GM18907 (cell line): ENCODE data around the gene WNT10A.
"Not testable (repeated sequence)": the region's sequence is repeated elsewhere in the genome, so short reads cannot be mapped to it uniquely, and the experiment has no call there.

Experiments
- ATAC-seq: cut with Tn5 transposase; IDR thresholded peaks from one replicate; pipeline ENCODE4 v1.9.1; 2021; ENCODE audit warnings: mild to moderate bottlenecking, moderate library complexity; ENCODE audit not compliant: unreplicated experiment

The WNT10A gene

DNA sequence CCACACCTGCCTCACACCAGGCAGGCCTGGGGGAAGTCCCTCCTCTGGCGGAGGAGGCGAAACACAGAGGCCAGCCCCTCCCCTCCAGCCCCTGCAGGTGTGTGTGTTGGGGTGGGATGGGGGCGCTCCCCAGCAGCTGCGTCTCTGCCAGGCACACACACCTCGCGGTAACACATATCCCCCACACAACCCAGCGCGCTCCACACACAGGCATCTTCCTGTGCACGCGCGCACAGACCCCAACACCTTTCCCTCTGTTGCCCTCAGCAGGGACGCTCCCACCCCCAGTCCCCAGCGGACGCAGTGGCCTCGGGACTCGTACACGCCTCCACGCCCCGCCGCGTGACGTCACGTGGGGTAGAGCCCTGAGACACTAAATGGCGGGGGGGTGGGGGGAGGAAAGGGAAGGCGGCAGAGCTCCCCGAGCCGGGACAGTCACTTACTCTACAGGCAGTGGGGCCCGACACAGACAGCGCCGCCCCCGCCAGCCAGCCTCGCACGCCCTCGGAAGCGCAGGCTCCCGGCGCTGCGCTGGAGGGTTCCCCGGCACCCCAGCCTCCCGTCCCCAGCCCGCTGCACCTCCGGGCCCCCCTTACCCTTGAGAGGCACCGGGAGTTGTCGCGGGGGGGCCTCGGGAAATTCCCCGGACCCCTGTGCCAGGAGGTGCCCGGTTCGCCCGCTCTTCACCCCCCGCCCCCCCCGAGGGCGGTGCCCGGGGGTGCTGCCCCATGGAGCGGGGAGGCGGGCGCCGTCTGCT lies at the start of gene WNT10A:
TSS of gene WNT10A (plus strand) at position 751 of the 757 bp plus-strand sequence. CDS start 144 bp downstream, outside the sequence.
- peak; percentile 74 for ATAC-seq

DNA sequence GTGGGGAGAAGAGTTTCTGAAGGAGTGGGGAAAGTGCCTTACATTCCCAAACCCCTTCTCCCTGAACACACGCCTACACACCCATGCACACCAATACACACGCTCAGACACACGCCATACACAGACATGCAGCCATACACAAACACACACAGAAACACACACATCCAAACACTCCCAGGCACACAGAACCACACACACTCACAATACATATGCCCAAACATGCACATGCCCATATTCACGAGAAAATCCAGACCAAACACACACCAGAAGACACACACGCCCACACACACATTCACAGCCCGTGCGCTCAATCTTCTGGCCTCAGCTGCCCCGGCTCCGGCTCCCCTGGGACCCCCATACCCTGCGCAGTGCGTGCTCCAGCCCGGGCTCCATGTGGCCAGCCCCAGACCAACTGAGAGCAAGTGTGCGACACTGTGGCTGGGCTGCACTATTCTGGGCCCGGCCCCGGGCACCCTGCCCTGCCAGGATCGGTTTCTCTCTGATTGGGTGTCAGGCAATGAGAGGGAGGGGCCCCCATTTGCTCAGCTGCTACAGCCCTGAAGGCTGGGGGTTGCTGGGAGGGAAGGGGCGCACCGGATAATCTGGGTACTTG lies 49.2 kb upstream of the WNT10A start, which contains the start of gene PRKAG3:
TSS of gene PRKAG3 (minus strand) at position 426 of the 613 bp plus-strand sequence.
- no peak for ATAC-seq

DNA sequence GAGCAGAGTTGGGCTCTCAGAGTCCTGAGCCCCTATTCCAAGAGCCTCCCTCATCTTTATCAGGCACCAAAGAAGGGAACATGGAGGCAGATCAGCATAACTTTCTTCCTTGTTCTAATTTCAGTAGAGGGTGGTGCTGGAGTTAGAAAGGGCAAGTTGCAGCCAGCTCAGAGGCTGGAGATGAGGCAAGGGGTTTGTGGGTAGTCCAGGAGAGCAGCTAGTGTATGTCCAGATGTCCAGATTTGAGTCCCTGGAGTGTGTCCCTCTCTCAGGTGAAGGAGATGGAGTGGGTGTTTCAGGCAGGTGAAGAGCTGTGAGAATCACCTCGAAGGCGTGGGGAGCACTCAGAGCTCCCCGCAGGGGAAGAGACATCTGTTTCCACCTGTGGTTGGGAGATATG lies 48.6 kb upstream of the WNT10A start:
- ATAC-seq, result no peak

DNA sequence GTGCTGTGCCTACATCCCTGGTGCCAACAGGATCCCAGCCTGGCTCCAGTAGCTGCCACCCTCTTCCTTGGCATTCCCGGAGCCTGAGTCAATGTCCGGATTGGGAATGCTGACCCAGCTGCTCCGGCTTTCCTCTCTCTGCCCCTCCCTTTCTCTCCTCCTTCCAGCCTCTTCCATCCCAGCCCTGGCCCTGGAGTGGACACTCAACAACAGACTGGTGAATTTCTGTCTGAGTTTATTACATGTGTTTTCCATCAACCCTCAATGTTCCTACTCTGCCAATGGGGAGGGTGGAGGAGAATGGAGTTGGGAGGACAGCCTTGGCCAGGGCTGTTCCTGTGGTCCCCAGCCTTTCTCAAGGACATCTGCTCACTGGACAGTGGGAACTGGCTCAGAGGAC lies 48.1 kb upstream of the WNT10A start:
- no peak for ATAC-seq

DNA sequence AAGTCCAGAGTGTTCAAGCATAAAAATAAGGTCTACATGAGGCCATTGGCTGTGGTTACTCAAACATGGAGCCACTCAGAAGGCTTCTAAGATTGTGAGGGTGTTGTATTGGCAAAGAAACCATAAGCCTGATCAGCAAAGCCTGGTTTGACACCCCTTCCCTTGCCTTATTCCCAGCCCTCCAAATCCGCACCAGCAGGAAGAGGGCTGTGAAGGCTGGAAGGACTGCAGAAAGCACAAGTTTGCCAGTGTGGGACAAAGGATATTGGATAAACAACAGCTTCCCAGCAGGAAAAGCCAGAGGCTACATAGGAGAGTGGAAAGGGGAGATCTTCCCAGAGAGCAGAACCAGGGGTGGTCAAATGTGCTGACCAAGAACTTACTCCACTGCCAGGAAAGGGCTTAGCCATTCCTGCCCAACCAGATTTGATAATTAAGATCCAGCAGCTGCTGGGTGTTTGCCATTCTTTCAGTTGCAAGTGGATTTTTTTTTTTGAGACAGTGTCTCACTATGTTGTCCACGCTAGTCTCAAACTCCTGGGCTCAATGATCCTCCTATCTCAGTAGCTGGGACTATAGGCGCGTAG lies 47.5 kb upstream of the WNT10A start:
- ATAC-seq, result no peak

DNA sequence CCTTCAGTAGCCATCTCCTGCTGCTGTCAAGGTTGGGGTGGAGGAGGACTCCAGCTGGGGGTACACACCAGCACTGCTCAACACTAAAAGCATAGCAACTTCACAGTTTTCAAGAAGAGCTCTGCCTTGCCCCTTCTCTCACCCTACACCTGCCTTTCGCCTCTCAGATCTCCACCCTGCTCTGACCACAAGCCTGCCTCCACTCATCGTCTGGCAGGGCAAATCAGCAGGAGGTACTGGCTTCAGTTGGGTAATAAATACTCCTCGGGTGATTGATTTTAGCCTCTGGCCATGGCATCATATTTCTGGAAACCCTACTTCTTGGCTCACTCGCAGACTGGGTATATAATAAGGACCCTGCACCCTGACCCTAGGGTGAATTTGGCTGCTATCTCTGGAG lies 46.0 kb upstream of the WNT10A start:
- no peak for ATAC-seq

DNA sequence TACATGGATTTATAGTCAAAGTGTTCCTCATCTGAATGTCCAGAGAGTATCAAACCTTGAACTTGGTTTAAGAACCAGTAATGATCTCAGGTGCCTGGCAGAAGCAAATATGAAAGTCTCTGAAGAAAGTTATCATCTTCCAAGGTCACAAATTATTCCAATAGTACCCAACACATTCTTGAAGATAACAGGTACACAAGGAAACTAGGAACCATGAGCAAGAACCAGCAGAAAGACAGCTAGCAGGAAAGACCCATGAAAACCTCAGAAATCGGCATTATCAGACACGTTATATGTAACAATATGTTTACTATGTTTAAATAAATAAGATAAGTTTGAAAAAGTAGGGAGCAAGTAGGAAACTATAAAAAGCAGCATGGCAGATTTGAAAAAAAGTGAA lies 43.2 kb upstream of the WNT10A start:
- ATAC-seq, result no peak

DNA sequence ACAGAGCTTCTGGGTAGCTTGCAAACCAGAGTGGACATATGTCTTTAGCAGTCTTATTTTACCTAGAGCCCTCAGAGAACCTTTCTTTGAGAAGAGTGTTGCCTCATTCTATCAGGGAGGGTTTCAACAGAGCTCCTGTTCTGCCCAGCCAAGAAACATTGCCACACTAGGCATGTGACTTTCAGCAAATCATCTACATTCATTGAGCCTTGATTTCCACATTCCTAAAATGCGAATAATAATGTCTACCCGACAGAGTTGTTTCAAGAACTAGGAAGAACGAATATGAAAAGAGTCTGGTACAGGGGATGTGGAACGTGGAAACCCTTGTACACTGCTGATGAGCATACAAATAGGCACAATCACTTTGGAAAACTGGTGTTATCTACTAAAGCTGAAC lies 41.2 kb upstream of the WNT10A start:
- no peak for ATAC-seq

DNA sequence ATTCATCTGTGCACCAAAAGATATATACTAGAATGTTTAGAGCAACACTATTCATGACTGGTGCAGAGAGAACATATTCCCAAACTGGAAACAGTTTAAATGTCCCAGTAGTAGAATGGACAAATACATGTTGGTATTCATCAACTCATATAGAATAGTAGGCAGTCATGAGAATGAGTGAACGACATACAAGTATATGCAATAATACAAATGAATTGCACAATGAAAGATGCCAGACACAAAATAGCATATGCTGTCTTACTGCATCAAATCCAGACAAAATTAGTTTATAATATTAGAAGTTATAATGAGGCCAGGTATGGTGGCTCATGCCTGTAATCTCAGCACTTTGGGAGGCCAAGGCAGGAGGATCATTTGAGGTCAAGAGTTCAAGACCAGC lies 40.8 kb upstream of the WNT10A start:
- no peak for ATAC-seq

DNA sequence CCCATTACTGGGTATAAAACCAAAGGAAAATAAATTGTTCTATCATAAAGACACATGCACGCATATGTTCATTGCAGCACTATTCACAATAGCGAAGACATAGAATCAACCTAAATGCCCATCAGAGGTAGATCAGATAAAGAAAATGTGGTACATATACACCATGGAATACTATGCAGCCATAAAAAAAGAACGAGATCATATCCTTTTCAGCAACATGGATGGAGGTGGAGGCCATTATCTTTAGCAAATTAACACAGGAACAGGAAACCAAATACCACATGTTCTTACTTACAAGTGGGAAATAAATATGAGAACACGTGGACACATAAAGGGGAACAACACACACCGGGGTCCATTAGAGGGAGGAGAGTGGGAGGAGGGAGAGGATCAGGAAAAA lies 36.3 kb upstream of the WNT10A start:
- ATAC-seq, result not testable (repeated sequence)

DNA sequence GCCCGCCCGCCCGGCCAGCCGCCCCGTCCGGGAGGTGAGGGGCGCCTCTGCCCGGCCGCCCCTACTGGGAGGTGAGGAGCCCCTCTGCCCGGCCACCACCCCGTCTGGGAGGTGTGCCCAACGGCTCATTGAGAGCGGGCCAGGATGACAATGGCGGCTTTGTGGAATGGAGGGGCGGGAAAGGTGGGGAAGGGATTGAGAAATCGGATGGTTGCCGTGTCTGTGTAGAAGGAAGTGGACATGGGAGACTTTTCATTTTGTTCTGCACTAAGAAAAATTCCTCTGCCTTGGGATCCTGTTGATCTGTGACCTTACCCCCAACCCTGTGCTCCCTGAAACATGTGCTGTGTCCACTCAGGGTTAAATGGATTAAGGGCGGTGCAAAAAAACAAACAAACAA lies 33.7 kb upstream of the WNT10A start:
- not testable (repeated sequence) for ATAC-seq

DNA sequence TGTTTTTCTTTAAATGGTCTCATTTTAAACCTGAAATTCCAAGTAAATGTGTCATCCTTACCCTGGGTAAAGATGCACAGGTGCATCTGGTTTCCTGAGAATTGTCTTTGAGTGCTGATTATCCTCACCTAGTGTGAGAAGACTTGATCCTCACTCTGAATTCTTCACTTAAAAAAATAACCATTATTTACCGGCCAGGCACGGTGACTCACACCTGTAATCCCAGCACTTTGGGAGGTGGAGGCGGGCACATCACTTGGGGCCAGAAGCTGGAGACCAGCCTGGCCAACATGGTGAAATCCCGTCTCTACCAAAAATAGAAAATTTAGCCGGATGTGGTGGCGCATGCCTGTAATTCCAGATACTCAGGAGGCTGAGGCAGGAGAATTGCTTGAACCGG lies 30.9 kb upstream of the WNT10A start:
- no peak for ATAC-seq

DNA sequence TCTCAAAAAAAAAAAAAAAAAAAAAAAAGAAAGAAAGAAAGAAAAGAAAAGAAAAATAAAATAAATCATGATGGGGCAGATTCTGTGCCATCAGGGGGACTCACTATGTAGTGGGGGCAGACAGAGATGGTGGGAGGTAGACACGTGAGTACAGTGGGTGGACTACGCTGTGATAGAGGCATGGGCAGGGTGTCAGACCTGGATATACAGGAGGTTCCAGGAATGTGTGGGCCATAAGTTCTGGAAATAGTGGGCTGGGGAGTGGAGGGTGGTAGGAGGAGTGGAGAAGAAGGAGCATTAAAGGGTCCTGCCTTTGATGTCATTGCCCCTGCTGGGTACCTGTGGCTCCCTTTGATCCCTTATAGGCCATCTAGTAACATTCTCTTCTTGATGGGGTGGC lies 29.9 kb upstream of the WNT10A start:
- no peak for ATAC-seq

DNA sequence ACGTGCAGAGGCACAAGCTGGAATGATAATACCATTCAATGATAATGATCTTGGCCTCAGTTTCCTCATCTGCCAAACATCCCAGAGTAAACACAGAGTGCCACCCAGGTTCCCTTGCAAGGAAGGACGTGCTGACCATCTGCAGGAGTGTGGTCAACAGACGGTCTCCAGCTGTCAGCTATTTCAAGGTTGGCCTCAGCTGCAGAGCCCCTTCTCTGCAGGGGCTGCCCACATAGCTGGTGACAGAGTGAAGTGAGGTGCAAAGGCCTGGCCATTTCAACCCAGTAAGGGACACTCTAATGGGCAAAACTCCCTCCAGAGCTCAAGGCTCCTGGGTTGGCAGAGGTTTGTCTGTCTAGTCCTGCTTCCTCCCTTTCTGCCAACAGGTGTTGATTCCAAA lies 29.4 kb upstream of the WNT10A start:
- ATAC-seq, result no peak

DNA sequence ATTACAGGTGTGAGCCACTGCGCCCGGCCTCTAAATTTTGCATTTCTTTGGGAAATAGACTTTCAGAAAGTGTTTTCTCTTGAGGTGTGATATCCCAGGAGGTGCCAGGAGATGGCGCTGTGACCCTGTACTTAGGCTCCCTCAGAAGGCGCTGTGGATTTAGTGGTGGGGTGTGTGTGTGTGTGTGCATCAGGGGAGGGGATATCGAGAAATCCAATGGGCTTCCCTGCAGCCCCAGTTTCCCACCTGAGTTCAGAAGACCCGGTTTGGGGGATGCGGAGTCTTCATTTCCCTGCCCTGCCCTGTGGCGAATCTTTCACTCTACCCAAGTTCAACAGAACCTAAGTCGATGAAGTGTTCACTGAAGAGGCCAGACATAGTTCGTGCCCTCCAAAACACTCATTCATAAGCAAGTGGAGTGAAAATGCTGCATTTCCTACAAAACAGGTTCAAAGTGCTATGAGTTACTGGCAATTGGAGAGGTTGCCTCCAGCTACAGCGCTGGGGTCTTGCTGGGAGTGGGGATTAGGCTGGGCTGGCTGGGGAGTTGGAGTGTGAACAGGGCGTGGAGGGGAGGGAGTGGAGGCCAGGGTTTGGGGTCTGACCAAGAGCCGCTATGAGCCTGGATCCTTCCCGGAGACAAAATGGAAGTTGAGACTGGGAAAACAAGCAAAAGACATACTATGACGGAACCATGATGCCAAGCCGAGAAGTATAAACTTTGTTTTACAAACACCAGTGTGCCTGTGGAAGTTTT lies 27.6 kb upstream of the WNT10A start:
- ATAC-seq, result no peak

DNA sequence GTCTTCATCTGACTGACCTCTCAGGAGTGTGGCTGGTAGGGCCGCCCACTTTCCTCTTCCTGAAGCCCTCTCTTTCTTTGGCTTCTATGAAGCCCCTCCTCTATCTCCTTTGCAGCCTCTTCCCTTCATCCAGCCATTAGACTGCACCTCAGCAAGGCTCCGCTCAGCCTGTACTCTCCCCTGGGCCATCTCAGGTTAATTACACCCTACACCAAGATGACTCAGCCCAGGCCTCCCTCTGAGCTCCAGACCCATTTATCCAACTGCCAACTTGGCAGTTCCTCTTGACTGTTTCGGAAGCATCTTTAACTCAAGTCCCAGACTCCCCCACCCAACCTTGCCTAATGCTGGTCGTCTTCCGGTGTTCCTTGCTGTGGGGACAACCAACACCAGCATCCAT lies 26.9 kb upstream of the WNT10A start:
- no peak for ATAC-seq

DNA sequence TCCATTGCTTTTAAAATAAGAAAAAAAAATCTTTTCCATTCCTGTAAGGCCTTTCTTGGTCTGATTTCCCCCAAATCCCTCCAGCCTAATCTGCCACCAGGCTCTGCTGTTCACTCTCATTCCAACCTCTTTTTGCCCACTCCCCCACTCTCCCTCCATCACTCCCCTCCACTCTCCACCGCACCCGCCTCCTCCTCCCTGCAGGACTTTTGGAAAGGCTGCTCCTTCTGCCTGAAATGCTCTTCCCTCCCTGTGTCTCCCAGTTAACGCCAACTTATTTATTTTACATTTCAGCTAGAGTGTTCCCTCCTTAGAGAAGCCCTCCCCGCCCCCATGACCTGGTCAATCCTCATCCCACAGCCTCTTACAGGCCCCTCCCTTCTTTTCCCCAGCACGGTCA lies 25.8 kb upstream of the WNT10A start:
- no peak for ATAC-seq

DNA sequence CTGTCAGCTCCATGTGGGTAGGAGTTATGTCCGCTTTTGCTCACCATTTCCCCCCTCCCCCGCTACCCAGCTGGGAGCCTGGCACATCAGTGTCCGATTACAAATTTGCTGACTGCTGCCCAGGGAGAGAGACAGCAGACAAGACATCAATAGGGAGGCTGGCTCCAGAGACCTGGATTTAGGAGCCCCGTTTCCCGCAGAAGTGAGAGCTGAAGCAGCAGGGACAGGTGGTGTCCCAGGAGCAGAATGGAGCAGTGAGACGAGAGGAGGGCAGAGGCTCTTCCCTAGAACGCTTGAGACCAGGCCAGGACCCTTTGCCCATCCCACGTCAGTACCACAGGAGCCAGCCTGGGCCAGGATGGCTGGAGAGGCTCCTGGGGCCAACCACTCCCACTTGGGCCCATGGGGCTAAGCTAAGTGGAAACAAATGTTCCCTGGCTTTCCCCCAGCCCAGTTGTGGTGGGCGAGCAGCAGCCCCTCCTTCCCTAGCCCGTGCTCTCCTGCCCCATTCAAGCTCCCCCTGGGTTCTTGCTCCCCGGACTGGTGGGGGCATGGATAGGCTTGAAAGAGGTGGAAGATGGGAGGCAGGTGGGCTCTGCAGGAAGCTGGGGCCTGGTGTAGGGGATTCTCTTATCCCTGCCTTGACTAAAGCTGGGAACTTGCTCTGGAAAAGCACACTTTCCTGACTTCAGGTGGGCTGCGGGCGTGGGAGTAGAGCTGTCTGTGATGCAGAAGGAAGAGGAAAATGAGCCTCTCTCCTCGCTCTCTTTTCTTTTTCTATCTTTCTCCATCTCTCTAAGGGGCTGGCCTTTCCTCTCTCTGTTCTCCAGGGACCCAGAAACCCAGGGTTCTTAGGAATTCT lies 25.1 kb upstream of the WNT10A start:
- ATAC-seq, result no peak

DNA sequence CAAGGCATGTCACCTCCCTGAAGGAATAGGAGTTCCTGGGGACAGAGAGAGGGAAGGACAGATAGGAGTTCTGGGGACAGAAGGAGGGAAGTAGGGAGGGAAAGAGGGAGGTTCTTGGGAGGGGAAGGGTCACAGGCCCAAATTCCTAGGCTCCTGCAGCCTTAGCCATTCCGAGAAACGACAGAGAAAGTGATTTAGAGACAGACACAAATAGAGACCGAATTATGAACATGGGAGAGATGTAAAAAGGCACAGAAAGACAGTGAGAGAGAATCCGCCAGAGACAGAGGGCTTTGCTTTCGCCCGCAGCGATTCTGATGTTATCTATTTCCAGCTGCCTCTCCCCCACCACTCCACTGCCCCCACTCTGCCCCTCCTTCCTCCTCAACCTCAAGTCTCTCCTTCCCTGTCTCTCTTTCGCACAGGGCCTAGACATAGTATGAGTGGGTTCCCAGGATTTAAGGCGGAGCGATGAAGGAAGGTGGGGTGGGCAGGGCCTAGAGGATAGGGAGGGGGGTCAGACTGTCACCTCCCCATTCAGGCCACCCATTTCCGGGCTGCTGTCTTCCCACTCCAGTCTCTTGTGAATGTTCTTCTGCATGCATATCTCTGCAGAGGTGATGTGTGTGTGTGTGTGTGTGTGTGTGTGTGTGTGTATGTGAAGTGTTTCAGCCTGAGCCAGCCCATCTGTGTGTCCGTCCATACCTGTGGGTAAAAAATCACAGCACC lies 24.3 kb upstream of the WNT10A start:
- ATAC-seq, result no peak

DNA sequence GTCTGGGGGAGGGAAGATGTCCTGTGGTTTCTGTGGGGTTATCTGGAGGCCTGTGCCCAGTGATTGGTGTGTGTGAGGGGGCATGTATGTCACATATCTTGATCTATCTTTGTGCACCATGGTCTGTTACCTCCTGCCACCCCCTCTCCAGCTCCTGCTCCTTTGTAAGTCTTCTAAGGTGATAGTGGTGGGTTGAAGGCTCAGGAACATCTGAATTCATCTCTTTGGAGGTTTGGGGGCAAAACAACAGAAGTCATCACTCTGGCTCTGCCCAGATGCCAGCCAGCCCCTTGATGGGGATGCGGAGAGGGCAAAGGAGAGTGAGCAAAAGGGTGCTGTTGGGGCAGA lies 23.8 kb upstream of the WNT10A start:
- no peak for ATAC-seq
